GM23338 (cell line): ENCODE measurements around the gene TDP2. TPM values are rescaled to one million over a fixed set of nuclear protein-coding genes. Genes with fewer than 3 reads are reported as not detected.

Experiments
- ATAC-seq: fragments of 200-7000 bp; cut with Tn5 transposase; 3 replicates; pipeline ENCODE4 v1.9.1; 2020
- DNase-seq: peaks from one replicate; pipeline ENCODE4 v3.0.0-alpha.2; 2015; ENCODE audit warnings: low spot score
- H2AFZ ChIP-seq: fragments of 200-600 bp; sonication (generic); 2 replicates; pipeline ENCODE4 v1.8.0; 2016; ENCODE audit warnings: antibody characterized with exemption, mild to moderate bottlenecking, moderate library complexity
- H3F3A ChIP-seq: fragments of 200-600 bp; sonication (generic); replicated peaks from 2 replicates; pipeline ENCODE4 v1.8.0; 2017; ENCODE audit warnings: antibody characterized with exemption, mixed run types, low read depth
- H3K27ac ChIP-seq: fragments of 200-600 bp; sonication (generic); 2 replicates; pipeline ENCODE4 v1.6.1; 2016; ENCODE audit warnings: low read depth
- H3K27me3 ChIP-seq: fragments of 200-600 bp; sonication (generic); 2 replicates; pipeline ENCODE4 v1.8.0; 2016; ENCODE audit warnings: mild to moderate bottlenecking, mixed run types, moderate library complexity; ENCODE audit not compliant: insufficient read depth
- H3K36me3 ChIP-seq: fragments of 200-600 bp; sonication (generic); 2 replicates; pipeline ENCODE4 v1.8.0; 2016; ENCODE audit warnings: mild to moderate bottlenecking; ENCODE audit not compliant: insufficient read depth
- H3K4me1 ChIP-seq: fragments of 200-600 bp; sonication (generic); 2 replicates; pipeline ENCODE4 v1.8.0; 2016; ENCODE audit warnings: mild to moderate bottlenecking, moderate library complexity; ENCODE audit not compliant: insufficient read depth
- H3K4me2 ChIP-seq: fragments of 200-600 bp; sonication (generic); 2 replicates; pipeline ENCODE4 v1.7.1; 2017; ENCODE audit warnings: mixed run types
- H3K4me3 ChIP-seq: fragments of 200-600 bp; sonication (generic); 2 replicates; pipeline ENCODE4 v1.6.1; 2016; ENCODE audit warnings: mixed run types
- H3K79me2 ChIP-seq: fragments of 200-600 bp; sonication (generic); replicated peaks from 2 replicates; pipeline ENCODE4 v1.8.0; 2017; ENCODE audit warnings: mild to moderate bottlenecking; ENCODE audit not compliant: insufficient read depth
- H3K9me2 ChIP-seq: fragments of 200-600 bp; sonication (generic); 2 replicates; pipeline ENCODE4 v1.8.0; 2017; ENCODE audit not compliant: insufficient read depth
- H4K20me1 ChIP-seq: fragments of 200-600 bp; sonication (generic); replicated peaks from 2 replicates; pipeline ENCODE4 v1.8.0; 2017; ENCODE audit warnings: mild to moderate bottlenecking; ENCODE audit not compliant: insufficient read depth
- H3K27ac Mint-ChIP-seq: 2 replicates; pipeline ENCODE4 v1.8.0; 2020; ENCODE audit warnings: inconsistent platforms, mild to moderate bottlenecking, moderate library complexity, mixed read lengths
- H3K27me3 Mint-ChIP-seq: 3 replicates; pipeline ENCODE4 v1.8.0; 2022; ENCODE audit warnings: low read depth, mild to moderate bottlenecking, moderate library complexity, mixed read lengths, inconsistent platforms; ENCODE audit not compliant: insufficient read depth, poor library complexity
- H3K36me3 Mint-ChIP-seq: 3 replicates; pipeline ENCODE4 v1.8.0; 2021; ENCODE audit warnings: low read depth, mild to moderate bottlenecking, inconsistent platforms, moderate library complexity, mixed read lengths
- H3K4me1 Mint-ChIP-seq: 3 replicates; pipeline ENCODE4 v1.8.0; 2020; ENCODE audit warnings: mild to moderate bottlenecking, inconsistent platforms, mixed read lengths
- H3K4me3 Mint-ChIP-seq: 3 replicates; pipeline ENCODE4 v1.8.0; 2021; ENCODE audit warnings: moderate library complexity, mild to moderate bottlenecking, inconsistent platforms, mixed read lengths
- H3K9me3 Mint-ChIP-seq: 3 replicates; pipeline ENCODE4 v1.8.0; 2020; ENCODE audit warnings: moderate library complexity, mild to moderate bottlenecking, inconsistent platforms, mixed read lengths
- ETS1 ChIP-seq: IDR thresholded peaks from 2 replicates; pipeline ENCODE4 v1.6.1; 2016; ENCODE audit warnings: antibody characterized with exemption
- JUNB ChIP-seq: IDR thresholded peaks from one replicate; pipeline ENCODE4 v1.6.1; 2016; ENCODE audit warnings: antibody characterized with exemption; ENCODE audit not compliant: unreplicated experiment
- NANOG ChIP-seq: IDR thresholded peaks from 2 replicates; pipeline ENCODE4 v1.6.1; 2016; ENCODE audit warnings: antibody characterized with exemption, borderline replicate concordance
- POLR2AphosphoS5 ChIP-seq: IDR thresholded peaks from 2 replicates; pipeline ENCODE4 v1.6.1; 2016; ENCODE audit warnings: antibody characterized with exemption, low read depth
- STAT1 ChIP-seq: IDR thresholded peaks from one replicate; pipeline ENCODE4 v1.6.1; 2016; ENCODE audit warnings: antibody characterized with exemption; ENCODE audit not compliant: unreplicated experiment
- ZNF114 ChIP-seq: fragments of 250-450 bp; sonication (Bioruptor Pico); IDR thresholded peaks from 2 replicates; pipeline ENCODE4 v1.5.0; 2020; ENCODE audit warnings: mild to moderate bottlenecking, moderate library complexity
- ZNF331 ChIP-seq: fragments of 250-450 bp; sonication (Bioruptor Pico); IDR thresholded peaks from 2 replicates; pipeline ENCODE4 v1.5.0; 2020; ENCODE audit warnings: low read depth, mild to moderate bottlenecking, moderate library complexity
- polyA plus RNA-seq: library from polyadenylated mRNA; unstranded; fragments of >200 nt; fragmentation: Nextera tagmentation; extraction: Ambion mirVana; gene quantifications from 2 replicates; pipeline ENCODE4 v1.2.1, GENCODE V29; 2016
- total RNA-seq: library from RNA; depleted of rRNA; stranded (reverse); fragments of >200 nt; shearing (Covaris generic); gene quantifications from 2 replicates; pipeline ENCODE4 v1.2.3, GENCODE V29; 2014

The TDP2 gene
- total and polyA plus RNA-seq, 2 experiments from 2014 or later: 46.8 to 47.8 TPM

DNA sequence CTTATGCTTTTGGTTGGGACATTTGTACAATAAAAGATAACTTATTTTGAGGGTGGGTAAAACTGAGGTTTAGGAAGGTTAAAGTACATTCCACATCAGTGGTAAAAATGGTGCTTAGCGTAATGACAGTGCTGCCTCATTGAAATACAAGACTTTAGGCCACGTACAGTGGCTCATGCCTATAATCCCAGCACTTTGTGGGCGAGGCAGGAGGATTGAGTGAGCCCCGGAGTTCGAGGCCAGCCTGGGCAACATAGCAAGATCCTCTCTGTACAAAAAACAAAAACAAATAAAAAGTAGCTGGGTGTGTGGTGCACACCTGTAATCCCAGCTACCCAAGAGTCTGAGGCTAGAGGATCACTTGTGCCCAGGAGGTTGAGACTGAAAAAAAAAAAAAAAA lies 18.4 kb downstream of the TDP2 start:
- Mint-ChIP-seq H3K36me3 (peaks cover 27% of the 10 kb centered on the region; the same call in 2 of the 3 replicates), H3K4me1 (peaks cover 14% of the 10 kb centered on the region), H3K27ac (no peak overlapping the region), H3K4me3 (no peak overlapping the region), H3K9me3 (no peaks in the 10 kb centered on the region), H3K27me3 (peaks cover 6% of the 10 kb centered on the region)
- no peak for DNase-seq
- peaks cover 8% of the 10 kb centered on the region; the same call in 1 of the 2 replicates for H3K27me3 ChIP-seq
- H2AFZ ChIP-seq: no peak overlapping the region
- peaks cover 4% of the 10 kb centered on the region; the same call in 1 of the 2 replicates for H3F3A ChIP-seq
- peaks cover 10% of the 10 kb centered on the region for H3K4me1 ChIP-seq
- peaks cover 30% of the 10 kb centered on the region for H3K36me3 ChIP-seq
- no peak overlapping the region for H3K4me2 ChIP-seq
- no peaks in the 10 kb centered on the region for H4K20me1 ChIP-seq
- H3K79me2 ChIP-seq: no peaks in the 10 kb centered on the region
- H3K4me3 ChIP-seq: no peak overlapping the region
- no peaks in the 10 kb centered on the region for H3K9me2 ChIP-seq
- TF ChIP-seq ZNF114 (CRISPR knock-in tag) (no peak), POLR2AphosphoS5 (no peak), STAT1 (no peak)
- ATAC-seq: no peak
- no peak overlapping the region for H3K27ac ChIP-seq

DNA sequence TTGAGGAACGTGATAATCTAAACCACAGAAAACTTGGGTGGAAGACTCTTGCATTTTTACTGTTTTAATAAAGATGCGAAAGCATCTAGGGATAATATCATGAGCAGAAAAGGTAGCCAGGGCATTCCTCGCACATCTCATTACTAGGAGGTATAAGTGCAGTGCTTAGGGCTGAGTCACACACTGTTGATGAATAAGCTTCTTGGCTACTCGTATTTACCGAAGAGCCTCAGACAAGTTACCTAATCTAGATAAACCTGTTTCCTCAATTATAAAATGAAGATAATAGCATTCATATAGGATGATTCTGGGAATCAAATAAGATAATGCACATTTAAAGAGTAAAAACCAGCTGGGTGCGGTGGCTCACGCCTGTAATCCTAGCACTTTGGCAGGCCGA lies 19.9 kb downstream of the TDP2 start:
- no peak for DNase-seq
- peaks cover 15% of the 10 kb centered on the region; the same call in 1 of the 2 replicates for H3K36me3 ChIP-seq
- H4K20me1 ChIP-seq: no peaks in the 10 kb centered on the region
- peak overlapping the region; percentile 71 for H3K4me3 ChIP-seq
- H3K4me1 ChIP-seq: peaks cover 10% of the 10 kb centered on the region
- no peaks in the 10 kb centered on the region for H3K9me2 ChIP-seq
- H3K27me3 ChIP-seq: peaks cover 8% of the 10 kb centered on the region; the same call in 1 of the 2 replicates
- ATAC-seq: no peak; the same call in 2 of the 3 replicates
- peak overlapping the region; percentile 87 for H3K4me3 Mint-ChIP-seq
- H3K9me3 Mint-ChIP-seq: no peaks in the 10 kb centered on the region
- peak overlapping the region; percentile 97 for H2AFZ ChIP-seq
- no peak overlapping the region for H3K27ac Mint-ChIP-seq
- TF ChIP-seq JUNB (no peak), ZNF114 (CRISPR knock-in tag) (no peak)
- H3K79me2 ChIP-seq: no peaks in the 10 kb centered on the region
- peaks cover 13% of the 10 kb centered on the region; the same call in 2 of the 3 replicates for H3K36me3 Mint-ChIP-seq
- H3K4me2 ChIP-seq: peak overlapping the region; percentile 79
- H3K27me3 Mint-ChIP-seq: peaks cover 6% of the 10 kb centered on the region
- no peak overlapping the region for H3K27ac ChIP-seq
- peaks cover 4% of the 10 kb centered on the region; the same call in 1 of the 2 replicates for H3F3A ChIP-seq
- H3K4me1 Mint-ChIP-seq: peaks cover 14% of the 10 kb centered on the region

- no peaks in the 10 kb centered on the region for H4K20me1 ChIP-seq
- H3K4me1 ChIP-seq: peaks cover 10% of the 10 kb centered on the region
- peak overlapping the region; percentile 79; the same call in 1 of the 2 replicates for H3K4me2 ChIP-seq
- H3K9me2 ChIP-seq: no peaks in the 10 kb centered on the region
- Mint-ChIP-seq H3K4me3 (no peak overlapping the region), H3K36me3 (no peaks in the 10 kb centered on the region), H3K4me1 (peaks cover 14% of the 10 kb centered on the region), H3K27ac (no peak overlapping the region), H3K9me3 (peaks cover 2% of the 10 kb centered on the region; the same call in 1 of the 3 replicates), H3K27me3 (peaks cover 6% of the 10 kb centered on the region)
- no peak overlapping the region for H2AFZ ChIP-seq
- no peak overlapping the region for H3K27ac ChIP-seq
- 0 out of 2 replicates have a peak, but pooled peaks cover 1% of the 10 kb centered on the region for H3K36me3 ChIP-seq
- H3K27me3 ChIP-seq: peaks cover 8% of the 10 kb centered on the region; the same call in 1 of the 2 replicates
- TF ChIP-seq NANOG (no peak), ZNF331 (no peak), ETS1 (no peak)
- no peaks in the 10 kb centered on the region for H3K79me2 ChIP-seq
- DNase-seq: no peak
- ATAC-seq: no peak
- H3F3A ChIP-seq: peaks cover 4% of the 10 kb centered on the region; the same call in 1 of the 2 replicates
- H3K4me3 ChIP-seq: no peak overlapping the region
These were observed 22.3 kb downstream of the TDP2 start for GRCh38 chr6:24644377-24644776.
